Left lung (tissue), 10 donors: ENCODE data around the gene ZCCHC3. TPM values are rescaled to one million over a fixed set of nuclear protein-coding genes. Genes with fewer than 3 reads are reported as not detected.
A peak's percentile ranks its signal among the peaks of the same experiment; 100 is the strongest.

Source experiments
- ATAC-seq: fragments of 200-7000 bp; cut with Tn5 transposase; one replicate; pipeline ENCODE4 v1.9.1; 2020; ENCODE audit warnings: moderate library complexity
- DNase-seq, 4 donors: peaks; one replicate each; pipeline ENCODE4 v3.0.0-alpha.2; 2013 to 2020
- H3K27ac ChIP-seq, 2 donors: fragments of 200-600 bp; sonication (generic) in 1 of 2; one replicate each; pipeline versions ENCODE4 v1.5.0 to v1.8.0; 2020 to 2021
- H3K27me3 ChIP-seq, 2 donors: fragments of 200-600 bp; sonication (generic) in 1 of 2; one replicate each; pipeline versions ENCODE4 v1.5.0 to v1.8.0; 2020 to 2021
- H3K36me3 ChIP-seq, 2 donors: fragments of 200-600 bp; sonication (generic) in 1 of 2; one replicate each; pipeline versions ENCODE4 v1.5.0 to v1.8.0; 2020 to 2021
- H3K4me1 ChIP-seq, 2 donors: fragments of 200-600 bp; one replicate each; pipeline ENCODE4 v1.8.0; 2021
- H3K4me3 ChIP-seq, 2 donors: fragments of 200-600 bp; sonication (generic) in 1 of 2; one replicate each; pipeline versions ENCODE4 v1.5.0 to v1.8.0; 2020 to 2021; ENCODE audit warnings: mild to moderate bottlenecking in 1 of 2
- H3K9me3 ChIP-seq, 2 donors: fragments of 200-600 bp; sonication (generic) in 1 of 2; one replicate each; pipeline versions ENCODE4 v1.5.0 to v1.8.0; 2020 to 2021
- CTCF ChIP-seq, 2 donors: fragments of 200-600 bp; sonication (generic) in 1 of 2; IDR thresholded peaks; one replicate each; pipeline versions ENCODE4 v1.5.0 to v1.8.0; 2021; ENCODE audit warnings: antibody characterized with exemption in 2 of 2
- intact Hi-C, 2 donors: fragments of 100-400 bp; cut with DNase I; formaldehyde crosslinking; loops; one replicate each; pipeline versions ENCODE4 v1.11.2 to v1.14.2; 2022
- polyA plus RNA-seq, 6 donors: library from polyadenylated mRNA; unstranded; fragments of 120-200 nt; gene quantifications; one replicate each; pipeline ENCODE4 v1.2.1, GENCODE V29; 2013; ENCODE audit not compliant: insufficient read length in 6 of 6
- total RNA-seq, 2 donors: library from RNA; stranded (reverse); fragmentation: NEBNext Ultra II Directional; extraction: Animal tissue kit (Norgen Biotek cat#: 25700); gene quantifications; one replicate each; pipeline ENCODE4 v1.2.1, GENCODE V29; 2021
- donor health status: DM: no; HTN: yes; CAD: no.
- donor health status: DM: no; HTN: no; CAD: no.

ZCCHC3 gene
- total and polyA plus RNA-seq, 8 donors: 11.5 to 50.5 (median 43.3) TPM

GRCh38 chr20:266596-267562 is 30.5 kb upstream of the ZCCHC3 start:
- H3K27me3 ChIP-seq: no peaks in the 10 kb centered on the region
- intact Hi-C loops: no loop called here
- DNase-seq (peak; percentile 81 to 96 (median 90)), ATAC-seq (peak; percentile 100)
- H3K9me3 ChIP-seq: no peaks in the 10 kb centered on the region
- peak; percentile 96 to 97 for TF ChIP-seq CTCF (IDR thresholded peaks at IDR 0.05)
- H3K4me3 ChIP-seq: peak overlapping the region; percentile 21 to 41
- H3K27ac ChIP-seq: no peak overlapping the region
- H3K4me1 ChIP-seq: peaks cover 0 to 11% of the 10 kb centered on the region in 2 donors
- H3K36me3 ChIP-seq: no peaks in the 10 kb centered on the region

DNA sequence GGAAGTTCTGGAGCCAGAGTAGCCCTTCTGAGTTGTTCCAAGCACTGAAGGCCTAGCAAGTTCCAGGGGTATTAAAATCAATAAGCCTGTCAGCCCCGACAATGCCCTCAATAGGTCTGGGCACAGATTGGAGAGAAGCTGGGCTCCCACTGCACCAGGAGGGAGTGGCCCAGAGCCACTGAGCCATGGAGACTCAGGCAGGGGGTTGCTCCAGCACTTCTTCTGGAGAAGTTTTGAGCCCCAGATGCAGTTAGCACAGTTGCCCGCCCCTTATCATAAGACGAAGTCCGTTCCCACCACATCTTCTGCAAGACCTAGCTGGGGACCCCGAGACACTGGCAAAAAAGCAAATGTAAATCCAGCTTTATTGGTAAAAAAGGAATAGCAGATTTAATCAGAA is 26.9 kb upstream of the ZCCHC3 start:
- H3K27me3 ChIP-seq: no peaks in the 10 kb centered on the region
- no peak for TF ChIP-seq CTCF (IDR thresholded peaks at IDR 0.05)
- H3K27ac ChIP-seq: no peak overlapping the region
- no peaks in the 10 kb centered on the region for H3K9me3 ChIP-seq
- H3K4me3 ChIP-seq: no peak overlapping the region
- ATAC-seq: no peak
- H3K4me1 ChIP-seq: peaks cover 0 to 11% of the 10 kb centered on the region in 2 donors
- DNase-seq: no peak
- intact Hi-C loops: no loop called here
- H3K36me3 ChIP-seq: no peaks in the 10 kb centered on the region

- DNase-seq (no peak), ATAC-seq (no peak)
- Histone ChIP-seq H3K4me3 (no peak overlapping the region), H3K9me3 (no peaks in the 10 kb centered on the region), H3K36me3 (peaks cover 0 to 5% of the 10 kb centered on the region in 2 donors), H3K27ac (no peak overlapping the region), H3K27me3 (no peaks in the 10 kb centered on the region), H3K4me1 (peaks cover 0 to 11% of the 10 kb centered on the region in 2 donors)
- intact Hi-C loops: no loop called here
- no peak for TF ChIP-seq CTCF (IDR thresholded peaks at IDR 0.05)
These were observed 26.3 kb upstream of the ZCCHC3 start for GRCh38 chr20:271069-271468.

- no peaks in the 10 kb centered on the region for H3K9me3 ChIP-seq
- H3K27me3 ChIP-seq: no peaks in the 10 kb centered on the region
- H3K36me3 ChIP-seq: peaks cover 0 to 10% of the 10 kb centered on the region in 2 donors
- H3K27ac ChIP-seq: no peak overlapping the region
- peaks cover 0 to 8% of the 10 kb centered on the region in 2 donors for H3K4me1 ChIP-seq
- intact Hi-C loops: no loop called here
- ATAC-seq (no peak), DNase-seq (no peak)
- H3K4me3 ChIP-seq: no peak overlapping the region
- no peak for TF ChIP-seq CTCF (IDR thresholded peaks at IDR 0.05)
These were observed 25.8 kb upstream of the ZCCHC3 start for GRCh38 chr20:271528-271927.

- ATAC-seq (no peak), DNase-seq (no peak)
- Histone ChIP-seq H3K27me3 (no peaks in the 10 kb centered on the region), H3K4me3 (no peak overlapping the region), H3K9me3 (no peaks in the 10 kb centered on the region), H3K27ac (no peak overlapping the region), H3K4me1 (no peaks in the 10 kb centered on the region), H3K36me3 (peaks cover 0 to 20% of the 10 kb centered on the region in 2 donors)
- TF ChIP-seq CTCF (IDR thresholded peaks at IDR 0.05): no peak
- intact Hi-C loops: no loop called here
These were observed 24.7 kb upstream of the ZCCHC3 start for GRCh38 chr20:272718-273117.
